Right lobe of liver (tissue), 4 donors: ENCODE measurements around the gene FAM83B.

ENCODE experiments used
- CTCF ChIP-seq, 4 donors: fragments of 200-600 bp in 3 of 4; fragments of 450-650 bp in 1 of 4; IDR thresholded peaks; one replicate each; pipeline versions ENCODE4 v1.5.1 to v1.8.0; 2016 to 2022; ENCODE audit warnings: antibody characterized with exemption in 4 of 4, mild to moderate bottlenecking in 2 of 4
- POLR2A ChIP-seq: fragments of 450-650 bp; IDR thresholded peaks from one replicate; pipeline ENCODE4 v1.6.1; 2017; ENCODE audit warnings: antibody characterized with exemption, mild to moderate bottlenecking
- donor health status: DM: no; HTN: no; CAD: no.
- donor health status: DM: no; HTN: no; CAD: no.
- donor health status: DM: no; HTN: yes; CAD: no.

GRCh38 chr6:54900666-54901065 lies 54.1 kb downstream of the FAM83B start:
- TF ChIP-seq POLR2A (no peak), CTCF (IDR thresholded peaks at IDR 0.05) (no peak)
